Activated naive CD4-positive, alpha-beta T cell treated with anti-CD3 and anti-CD28 coated beads, Interleukin-2, amount 50 U/mL, for 16 hours (primary cell): ENCODE results near the gene LPCAT3.

ENCODE experiments used
- DNase-seq: peaks from one replicate; pipeline ENCODE4 v3.0.0-alpha.2; 2020

LPCAT3 gene

DNA sequence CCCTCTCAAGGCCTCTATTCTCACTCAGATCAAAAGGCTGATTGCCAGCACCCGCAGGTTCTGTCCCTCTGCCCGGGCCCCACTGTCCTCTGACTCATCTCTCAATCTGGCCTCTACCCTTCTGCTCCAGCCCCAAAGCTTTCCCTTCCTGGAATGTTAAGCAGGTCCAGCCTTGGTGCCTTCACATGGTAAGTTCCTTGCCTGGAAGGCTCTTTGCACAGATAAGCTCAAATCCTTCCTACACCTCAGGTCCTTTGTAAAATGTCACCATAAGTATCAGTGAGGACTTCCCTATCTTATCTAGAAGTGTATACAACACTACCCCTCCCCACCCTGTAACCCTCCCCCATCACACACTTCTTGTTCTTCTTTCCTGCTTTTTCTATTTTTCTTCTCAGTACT, 22.2 kb downstream of the LPCAT3 start:
- no peak for DNase-seq

DNA sequence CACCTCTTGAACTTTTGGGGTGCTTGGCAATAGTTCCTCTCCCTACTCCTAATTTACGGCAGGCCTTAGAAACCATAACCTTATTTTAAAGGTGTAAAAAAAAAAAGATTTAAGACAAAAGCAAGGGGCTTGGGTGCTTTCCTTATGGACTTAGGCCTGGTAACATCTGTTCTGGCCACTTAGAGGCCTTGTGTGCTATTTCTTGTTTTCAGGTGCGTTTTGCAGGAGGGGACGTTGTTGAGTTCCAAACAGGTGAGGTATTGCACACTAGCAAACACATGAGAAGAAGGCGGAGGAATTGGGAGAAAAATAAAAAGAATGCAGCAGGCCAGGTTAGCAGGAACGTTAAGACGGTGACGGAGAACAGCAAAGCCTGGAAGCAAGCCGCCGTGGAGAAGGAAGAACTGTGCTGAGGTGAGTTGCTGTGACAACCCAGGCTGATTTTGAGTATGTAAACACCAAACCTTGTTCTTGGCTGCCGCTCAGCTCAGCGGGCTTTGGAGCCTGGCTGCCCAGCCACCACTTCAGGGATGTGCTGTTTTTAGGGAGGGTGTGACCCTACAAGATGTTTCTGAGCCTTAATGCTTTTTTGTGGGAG, 30.2 kb downstream of the LPCAT3 start:
- DNase-seq, result no peak

DNA sequence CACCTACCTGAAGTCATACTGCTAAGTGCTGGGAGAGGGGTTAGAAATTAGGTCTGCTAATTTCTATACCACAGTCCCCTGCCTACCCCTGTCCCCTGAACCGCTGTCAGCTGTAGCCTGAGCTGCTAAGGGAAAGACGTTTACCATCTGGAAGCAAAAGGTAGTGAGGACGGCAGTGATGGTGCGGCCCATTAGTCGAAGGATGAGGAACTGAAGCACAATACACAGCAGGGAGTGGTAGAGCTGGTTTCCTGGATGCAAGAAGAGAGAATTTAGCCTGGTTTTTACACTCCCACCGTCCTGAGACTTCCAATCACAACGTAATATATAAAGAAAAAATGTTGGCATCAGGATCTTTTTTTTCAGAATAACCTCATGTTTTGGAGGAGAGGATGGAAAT, 35.7 kb downstream of the LPCAT3 start:
- no peak for DNase-seq

DNA sequence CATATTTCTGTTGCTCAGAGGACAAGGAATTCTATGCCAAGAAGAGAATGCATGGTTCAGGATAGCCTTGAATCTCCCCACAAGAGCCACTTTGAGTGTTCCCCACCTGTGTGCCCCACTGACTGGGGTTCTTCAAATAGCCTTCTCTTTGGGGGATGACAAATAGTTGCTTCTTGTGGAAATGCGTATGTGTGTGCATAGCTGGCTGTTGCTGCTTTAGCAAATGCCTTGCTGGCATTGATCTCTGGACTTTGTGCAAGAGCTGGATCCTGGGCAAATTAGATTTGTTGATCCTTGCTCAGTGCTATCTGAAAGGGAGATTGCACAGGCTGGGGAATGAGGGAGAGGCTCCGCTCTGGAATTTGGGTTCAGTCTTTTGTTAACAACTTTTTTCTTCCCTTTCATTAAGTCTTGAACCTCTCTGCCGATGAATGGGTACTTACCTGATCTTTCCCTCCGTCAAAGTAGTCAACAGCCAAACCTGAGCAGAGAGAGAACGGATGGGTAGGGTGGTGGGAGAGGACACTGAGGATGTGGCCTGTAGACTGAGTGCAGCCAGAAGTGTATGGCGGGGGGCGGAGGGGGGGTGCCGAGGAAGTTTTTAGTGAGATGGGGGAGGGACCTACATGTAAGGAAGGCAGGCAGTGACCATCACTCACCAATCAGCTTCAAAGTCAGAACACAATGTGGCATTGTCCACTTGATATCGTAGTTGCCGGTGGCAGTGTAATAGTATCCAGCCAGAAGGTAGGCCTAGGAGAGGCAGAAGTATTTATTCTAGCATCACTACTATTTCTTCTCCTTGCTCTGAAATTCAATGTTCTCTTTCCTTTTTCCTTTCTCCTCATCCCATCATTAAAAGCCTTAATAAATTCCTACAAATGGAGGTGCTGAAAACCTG, 36.9 kb downstream of the LPCAT3 start:
- DNase-seq, result no peak

GRCh38 chr12:6980740-6981139, 37.5 kb downstream of the LPCAT3 start:
- no peak for DNase-seq

DNA sequence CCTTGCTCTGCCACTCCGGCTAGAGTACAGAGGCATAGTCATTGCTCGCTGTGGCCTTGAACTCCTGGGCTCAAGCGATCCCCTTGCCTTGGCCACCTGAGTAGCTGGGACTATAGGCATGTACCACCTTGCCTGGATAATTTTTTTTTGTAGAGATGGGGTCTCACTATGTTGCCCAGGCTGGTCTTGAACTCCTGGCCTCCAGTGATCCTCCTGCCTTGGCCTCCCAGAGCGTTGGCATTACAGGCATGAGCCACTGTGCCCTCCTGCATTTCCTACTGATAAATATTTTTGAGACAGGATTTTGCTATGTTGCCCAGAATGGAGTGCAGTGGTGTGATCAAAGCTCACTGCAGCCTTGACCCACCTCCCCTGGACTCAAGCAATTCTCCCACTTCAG, 38.2 kb downstream of the LPCAT3 start:
- no peak for DNase-seq

- DNase-seq, result no peak
These were observed 38.8 kb downstream of the LPCAT3 start for GRCh38 chr12:6979453-6979852.

DNA sequence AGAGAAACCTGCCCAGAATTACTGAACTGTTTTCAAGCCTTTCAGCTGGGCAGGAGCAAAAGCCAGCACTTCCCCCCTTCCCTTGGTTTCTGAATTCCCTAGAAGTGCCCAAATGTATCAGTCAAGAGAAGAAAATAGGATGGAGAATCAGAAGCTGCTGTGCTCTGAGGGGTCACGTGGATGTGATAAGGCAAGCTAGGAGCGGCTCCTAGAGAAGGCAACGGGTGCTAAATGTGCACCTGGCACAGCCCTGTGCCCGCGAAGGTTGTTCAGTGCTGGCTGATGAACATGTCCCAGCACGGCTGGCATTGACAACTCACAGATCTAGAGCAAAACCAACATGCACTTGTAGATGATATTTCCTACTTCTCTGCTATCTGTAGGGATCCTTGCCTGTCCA, 39.3 kb downstream of the LPCAT3 start:
- DNase-seq, result no peak

- DNase-seq, result no peak
These were observed 39.7 kb downstream of the LPCAT3 start for GRCh38 chr12:6978611-6979011.

GRCh38 chr12:6978188-6978587, 40.1 kb downstream of the LPCAT3 start:
- no peak for DNase-seq

DNA sequence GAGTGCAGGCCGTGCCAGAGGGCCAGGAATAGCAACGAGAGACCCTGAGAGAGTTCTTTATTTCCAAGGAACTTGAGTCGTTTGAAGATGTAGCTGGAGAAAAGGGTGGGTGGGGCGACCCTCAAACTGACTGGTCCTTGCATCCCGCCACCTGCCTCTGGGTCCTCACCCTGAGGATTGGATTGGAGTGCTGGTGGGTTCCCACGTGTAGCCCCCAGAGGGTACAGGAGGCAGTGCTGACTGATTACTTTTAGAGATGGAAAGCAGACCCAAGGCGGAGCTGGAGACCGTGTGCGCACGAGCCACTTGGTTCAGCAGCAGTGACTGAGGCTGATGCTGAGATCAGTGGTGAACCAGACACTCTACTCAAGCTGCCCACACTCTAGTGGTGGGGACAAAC, 40.6 kb downstream of the LPCAT3 start:
- no peak for DNase-seq

DNA sequence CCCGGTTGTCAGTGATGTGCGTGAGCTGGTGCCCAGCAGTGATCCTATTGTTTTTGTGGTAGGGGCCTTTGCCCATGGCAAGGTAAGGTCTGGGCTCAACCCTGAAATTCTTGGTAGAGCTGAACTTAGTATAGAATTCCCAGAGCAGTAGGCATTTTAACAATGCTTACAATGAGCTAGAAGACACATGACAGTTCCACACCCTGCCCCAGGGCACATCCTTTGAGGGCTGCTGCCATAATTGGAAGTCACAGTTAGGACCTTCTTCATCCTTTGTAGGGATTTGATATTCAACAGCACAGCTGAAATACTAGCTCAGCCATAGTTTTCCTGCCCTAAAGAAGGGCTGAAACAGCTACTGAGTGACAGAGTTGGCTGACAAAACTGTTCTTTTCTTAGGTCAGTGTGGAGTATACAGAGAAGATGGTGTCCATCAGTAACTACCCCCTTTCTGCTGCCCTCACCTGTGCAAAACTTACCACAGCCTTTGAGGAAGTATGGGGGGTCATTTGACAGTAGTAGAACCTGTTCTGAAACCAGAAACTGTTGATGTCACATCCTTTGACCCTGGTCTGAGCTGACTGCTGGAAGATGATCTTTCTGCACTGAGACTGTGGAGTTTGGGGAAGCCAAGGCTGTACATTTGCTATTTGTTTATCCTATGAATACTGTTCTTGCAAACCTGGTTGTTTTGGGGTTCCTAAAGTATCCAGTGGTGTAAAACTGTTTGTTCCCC, 42.8 kb downstream of the LPCAT3 start:
- no peak for DNase-seq

DNA sequence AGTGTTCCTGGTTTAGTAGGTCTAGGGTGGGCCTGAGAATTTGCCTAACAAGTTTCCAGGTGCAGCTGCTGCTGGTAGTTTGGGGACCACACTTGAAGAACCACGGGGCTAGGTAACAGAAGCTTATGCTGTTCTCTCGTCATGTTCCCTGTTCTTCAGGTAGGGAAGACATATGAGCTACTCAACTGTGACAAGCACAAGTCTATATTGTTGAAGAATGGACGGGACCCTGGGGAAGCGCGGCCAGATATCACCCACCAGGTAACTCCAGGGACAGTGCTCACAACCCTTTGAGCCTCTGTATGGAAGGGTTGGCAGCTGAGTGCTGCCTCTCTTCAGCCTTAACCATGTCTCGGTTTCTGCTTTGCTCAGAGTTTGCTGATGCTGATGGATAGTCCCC, 44.1 kb downstream of the LPCAT3 start:
- no peak for DNase-seq

DNA sequence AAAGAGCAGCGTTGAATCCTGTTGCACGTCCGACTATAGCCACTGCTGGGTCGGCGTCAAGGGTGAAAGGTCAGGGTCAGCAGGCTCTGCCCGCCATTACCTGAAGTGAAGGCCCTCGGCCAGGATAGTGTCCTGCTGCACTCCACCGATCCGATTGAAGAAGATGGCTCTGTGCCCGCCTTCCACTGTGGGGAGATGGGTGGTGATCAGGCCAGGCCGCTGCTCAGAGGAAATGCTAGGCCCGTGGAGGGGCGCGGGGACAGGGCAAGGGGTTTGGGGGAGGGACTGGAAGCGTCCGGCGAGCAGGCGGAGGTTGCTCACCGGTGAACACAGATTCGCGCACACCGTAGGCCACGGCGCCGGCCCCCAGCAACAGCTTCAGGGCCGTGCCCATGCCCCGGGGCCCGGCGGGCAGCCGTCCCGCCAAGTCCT, 48.2 kb downstream of the LPCAT3 start:
- DNase-seq, result no peak

- DNase-seq, result no peak
These were observed 49.9 kb downstream of the LPCAT3 start for GRCh38 chr12:6968426-6968825.

- no peak for DNase-seq
These were observed 50.6 kb downstream of the LPCAT3 start for GRCh38 chr12:6967651-6968100.

- no peak for DNase-seq
These were observed 51.9 kb downstream of the LPCAT3 start for GRCh38 chr12:6966351-6966750.

DNA sequence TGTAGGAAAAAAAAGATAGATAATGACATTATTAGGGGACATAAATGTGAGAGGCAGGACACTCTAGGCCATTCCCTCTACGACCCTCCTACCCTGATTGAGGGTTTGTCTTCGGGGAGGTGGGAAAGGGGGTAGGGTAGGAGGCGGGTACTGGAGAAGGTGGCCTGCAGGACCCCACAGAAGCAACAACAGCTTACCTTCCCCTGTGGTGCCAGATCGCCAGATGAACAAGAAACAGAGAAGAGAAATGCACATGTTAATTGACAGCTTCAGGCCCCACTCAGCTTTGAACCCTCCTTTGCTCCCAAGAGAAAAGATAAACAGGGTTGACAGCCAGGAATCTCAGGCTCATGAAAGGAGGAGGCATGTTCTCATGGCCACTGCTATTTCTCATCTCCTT, 52.6 kb downstream of the LPCAT3 start:
- DNase-seq, result no peak

- peak; percentile 86 for DNase-seq
These were observed 53.1 kb downstream of the LPCAT3 start for GRCh38 chr12:6965026-6965661.

- no peak for DNase-seq
These were observed 53.7 kb downstream of the LPCAT3 start for GRCh38 chr12:6964605-6965025.

GRCh38 chr12:6963791-6964413, 54.4 kb downstream of the LPCAT3 start:
- no peak for DNase-seq

DNA sequence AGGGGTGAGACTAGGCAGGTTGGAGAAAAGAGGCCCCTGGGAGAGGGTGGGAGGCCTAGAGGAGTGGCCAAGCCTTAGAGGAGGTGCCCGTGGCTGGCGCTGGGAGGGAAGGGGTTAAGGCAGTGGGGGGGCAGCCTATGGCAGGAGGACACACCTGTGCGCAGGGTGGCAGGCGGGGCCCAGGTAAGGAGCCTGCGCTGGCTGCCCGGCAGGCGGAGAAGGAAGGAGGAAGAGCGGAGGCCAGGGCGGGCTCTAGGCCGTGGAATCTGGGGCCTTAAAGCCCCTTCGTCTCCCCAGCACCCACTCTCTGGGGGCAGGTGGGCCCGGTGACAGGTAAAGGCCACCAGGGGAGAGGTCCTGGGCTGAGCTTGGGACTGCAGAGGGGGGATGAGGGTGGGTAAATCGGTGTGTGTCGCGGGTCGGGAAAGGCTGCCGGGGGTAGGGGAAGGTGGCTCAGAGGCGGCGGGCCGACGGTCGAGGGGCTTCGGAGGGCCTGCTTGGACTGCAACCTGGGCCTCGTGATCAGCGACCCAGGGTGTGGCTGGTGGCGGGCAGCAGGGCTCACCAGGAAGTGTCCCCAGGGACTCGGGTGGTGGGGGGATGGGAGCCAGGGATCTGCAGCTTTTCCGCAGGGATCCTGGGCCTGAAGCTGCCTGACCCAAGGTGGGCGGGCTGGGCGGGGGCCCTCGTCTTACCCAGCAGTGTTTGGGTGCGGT, 55.1 kb downstream of the LPCAT3 start:
- no peak for DNase-seq
